ENCODE results near the gene ITIH6. TPM values are rescaled to one million over a fixed set of nuclear protein-coding genes. Genes with fewer than 3 reads are reported as not detected.
"Not testable (repeated sequence)": the region's sequence is repeated elsewhere in the genome, so short reads cannot be mapped to it uniquely, and the experiment has no call there.

The ITIH6 gene, protein sequence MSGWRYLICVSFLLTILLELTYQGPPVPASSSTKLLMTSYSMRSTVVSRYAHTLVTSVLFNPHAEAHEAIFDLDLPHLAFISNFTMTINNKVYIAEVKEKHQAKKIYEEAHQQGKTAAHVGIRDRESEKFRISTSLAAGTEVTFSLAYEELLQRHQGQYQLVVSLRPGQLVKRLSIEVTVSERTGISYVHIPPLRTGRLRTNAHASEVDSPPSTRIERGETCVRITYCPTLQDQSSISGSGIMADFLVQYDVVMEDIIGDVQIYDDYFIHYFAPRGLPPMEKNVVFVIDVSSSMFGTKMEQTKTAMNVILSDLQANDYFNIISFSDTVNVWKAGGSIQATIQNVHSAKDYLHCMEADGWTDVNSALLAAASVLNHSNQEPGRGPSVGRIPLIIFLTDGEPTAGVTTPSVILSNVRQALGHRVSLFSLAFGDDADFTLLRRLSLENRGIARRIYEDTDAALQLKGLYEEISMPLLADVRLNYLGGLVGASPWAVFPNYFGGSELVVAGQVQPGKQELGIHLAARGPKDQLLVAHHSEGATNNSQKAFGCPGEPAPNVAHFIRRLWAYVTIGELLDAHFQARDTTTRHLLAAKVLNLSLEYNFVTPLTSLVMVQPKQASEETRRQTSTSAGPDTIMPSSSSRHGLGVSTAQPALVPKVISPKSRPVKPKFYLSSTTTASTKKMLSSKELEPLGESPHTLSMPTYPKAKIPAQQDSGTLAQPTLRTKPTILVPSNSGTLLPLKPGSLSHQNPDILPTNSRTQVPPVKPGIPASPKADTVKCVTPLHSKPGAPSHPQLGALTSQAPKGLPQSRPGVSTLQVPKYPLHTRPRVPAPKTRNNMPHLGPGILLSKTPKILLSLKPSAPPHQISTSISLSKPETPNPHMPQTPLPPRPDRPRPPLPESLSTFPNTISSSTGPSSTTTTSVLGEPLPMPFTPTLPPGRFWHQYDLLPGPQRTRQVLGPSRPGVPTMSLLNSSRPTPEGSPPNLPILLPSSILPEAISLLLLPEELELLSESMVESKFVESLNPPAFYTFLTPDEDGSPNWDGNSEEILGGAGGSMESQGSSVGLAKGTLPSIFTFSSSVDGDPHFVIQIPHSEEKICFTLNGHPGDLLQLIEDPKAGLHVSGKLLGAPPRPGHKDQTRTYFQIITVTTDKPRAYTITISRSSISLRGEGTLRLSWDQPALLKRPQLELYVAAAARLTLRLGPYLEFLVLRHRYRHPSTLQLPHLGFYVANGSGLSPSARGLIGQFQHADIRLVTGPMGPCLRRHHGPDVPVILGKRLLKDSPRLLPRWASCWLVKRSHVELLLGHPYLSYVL
- not detected in 2 replicates for total RNA-seq

DNA sequence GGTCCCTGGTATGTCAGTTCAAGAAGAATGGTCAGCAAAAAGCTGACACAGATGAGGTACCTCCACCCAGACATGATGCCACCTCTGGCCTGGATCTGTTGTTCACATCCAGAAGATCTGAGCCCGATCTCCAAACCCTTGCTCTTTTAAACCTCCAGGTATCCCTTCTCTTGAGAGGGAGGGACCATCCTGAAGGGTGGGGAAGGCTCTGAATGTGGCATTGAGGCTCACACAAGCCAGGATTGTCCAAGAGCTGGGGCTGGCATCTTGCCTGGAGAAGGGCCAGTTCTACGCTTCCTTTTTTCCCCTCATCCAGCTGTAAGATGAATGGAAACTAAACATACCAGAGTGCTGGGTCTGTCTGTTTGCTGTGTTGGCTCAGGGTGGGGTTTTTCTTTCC lies at the start of gene ITIH6:
ITIH6 (minus strand) TSS at position 119 of the 400 bp plus-strand sequence; CDS start at position 74, 45 bp downstream.
- DNase-seq (ENCODE audit: low read depth, low spot score), result no peak

DNA sequence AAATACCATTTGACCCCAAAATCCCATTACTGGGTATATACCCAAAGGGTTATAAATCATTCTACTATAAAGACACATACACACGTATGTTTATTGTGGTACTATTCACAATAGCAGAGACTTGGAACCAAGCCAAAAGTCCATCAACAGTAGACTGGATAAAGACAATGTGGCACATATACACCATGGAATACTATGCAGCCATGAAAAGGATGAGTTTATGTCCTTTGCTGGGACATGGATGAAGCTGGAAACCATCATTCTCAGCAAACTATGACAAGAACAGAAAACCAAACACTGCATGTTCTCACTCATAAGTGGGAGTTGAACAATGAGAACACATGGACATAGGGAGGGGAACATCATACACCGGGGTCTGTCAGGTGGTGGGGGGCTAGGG lies 49.6 kb upstream of the ITIH6 start:
- DNase-seq (ENCODE audit: low read depth, low spot score), result not testable (repeated sequence)

DNA sequence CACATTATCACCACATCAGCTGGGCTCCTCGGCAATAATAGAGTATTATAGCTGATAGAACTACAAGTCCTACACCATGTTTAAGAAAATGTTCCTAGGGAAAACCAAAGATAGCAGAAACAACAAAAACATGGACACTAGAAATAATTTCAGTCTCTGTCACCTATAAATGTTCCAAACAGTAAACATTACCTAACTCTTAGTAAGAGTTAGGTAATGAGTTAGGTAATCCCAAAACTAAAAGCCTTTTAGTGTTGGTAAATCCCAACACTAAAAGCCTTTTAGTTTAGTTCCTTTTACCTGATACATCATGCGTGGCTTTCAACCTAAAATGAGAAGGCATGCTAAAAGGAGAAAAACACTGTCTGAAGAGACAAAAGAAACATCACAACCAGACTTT lies 45.0 kb upstream of the ITIH6 start:
- no peak for DNase-seq (ENCODE audit: low read depth, low spot score)

DNA sequence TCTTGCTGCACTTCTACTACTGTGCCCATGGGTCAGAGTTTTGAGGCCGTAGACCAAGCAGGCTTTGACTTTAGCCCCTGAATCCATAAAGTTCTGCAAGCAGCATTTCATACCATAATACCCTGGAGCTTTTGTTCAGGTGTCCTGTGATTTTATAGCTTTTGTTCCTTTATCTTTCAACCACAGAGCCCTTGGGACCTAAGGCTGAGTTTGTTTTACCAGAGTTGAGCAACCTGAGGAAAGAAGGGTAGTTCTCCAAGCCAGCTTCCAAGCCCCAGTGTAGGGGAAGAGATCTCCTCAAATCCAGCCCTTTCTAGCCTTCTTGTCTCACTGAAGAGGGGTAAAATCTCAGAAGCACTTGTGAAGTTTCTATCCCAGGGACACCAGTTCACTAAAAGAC lies 44.6 kb upstream of the ITIH6 start:
- DNase-seq (ENCODE audit: low read depth, low spot score), result no peak

DNA sequence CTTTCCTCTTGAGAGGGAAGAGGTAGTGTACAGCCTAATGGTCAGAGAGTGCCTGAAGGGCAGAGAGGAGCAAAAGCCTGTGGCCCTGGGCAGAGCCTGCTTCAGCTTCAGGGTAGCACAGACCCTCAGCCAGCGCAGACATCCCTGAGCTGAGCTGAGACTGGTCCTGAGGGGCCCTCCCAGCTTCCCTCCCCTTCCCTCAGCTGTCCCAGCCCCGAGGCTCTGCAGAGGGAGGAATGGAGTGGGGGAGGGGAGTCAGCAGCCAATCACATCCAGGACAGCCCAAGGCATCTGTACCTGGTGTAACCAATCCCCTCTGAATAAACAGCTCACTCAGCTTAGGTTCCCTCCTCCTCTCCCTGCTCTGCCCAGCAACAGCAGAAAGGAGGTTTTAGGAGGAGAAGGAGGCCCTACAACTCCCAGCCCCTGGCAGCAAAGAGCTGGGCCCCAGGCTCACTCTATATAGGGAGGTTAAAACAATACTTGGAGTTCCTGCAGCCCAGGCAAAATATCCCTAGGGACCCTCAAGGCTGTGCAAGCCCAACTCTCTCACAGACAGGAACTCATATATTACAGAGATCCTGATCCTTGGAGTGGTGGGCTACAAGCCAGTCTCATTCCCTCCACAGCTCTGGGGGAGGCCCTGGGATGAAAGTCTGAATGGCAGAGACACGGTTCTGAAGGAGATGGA lies 43.3 kb upstream of the ITIH6 start:
- DNase-seq (ENCODE audit: low read depth, low spot score), result not testable (repeated sequence)

DNA sequence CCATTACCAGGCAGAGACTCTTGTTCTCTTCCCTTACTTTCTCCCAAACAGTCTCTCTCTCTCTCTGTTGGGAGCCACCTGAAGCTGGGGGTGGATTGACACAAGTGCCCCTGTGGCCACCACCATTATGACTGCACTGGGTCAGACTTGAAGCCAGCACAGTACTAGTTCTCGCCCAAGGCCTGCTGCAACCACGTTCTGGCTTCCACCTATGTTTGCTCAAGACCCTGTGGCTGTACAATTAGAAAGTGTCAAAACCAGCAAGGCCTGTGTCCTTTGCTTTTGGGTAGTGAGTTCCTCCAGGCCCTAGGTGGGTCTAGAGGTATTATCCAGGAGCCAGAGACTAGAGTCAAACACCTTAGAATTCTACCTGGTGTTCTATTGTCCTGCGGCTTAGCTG lies 40.5 kb upstream of the ITIH6 start:
- DNase-seq (ENCODE audit: low read depth, low spot score), result no peak

DNA sequence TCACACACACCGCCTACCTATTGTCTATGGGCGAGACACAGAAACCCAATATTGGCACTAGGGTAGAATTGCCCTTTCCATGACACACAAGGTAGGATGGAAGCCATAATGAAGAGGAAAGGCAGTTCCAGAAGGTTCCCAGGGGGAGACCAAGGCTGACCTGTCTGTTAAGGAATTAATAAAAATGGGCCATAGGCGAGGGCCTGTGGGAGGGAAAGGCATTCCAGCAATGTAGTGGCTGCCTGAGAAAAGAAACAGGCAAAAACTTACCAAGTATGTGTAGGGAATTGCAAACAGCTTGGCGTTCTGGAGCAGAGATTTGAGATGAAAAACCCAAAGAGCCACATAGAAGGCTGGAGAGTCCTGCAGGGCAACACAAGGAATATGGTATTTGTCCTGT lies 28.5 kb upstream of the ITIH6 start:
- no peak for DNase-seq (ENCODE audit: low read depth, low spot score)

DNA sequence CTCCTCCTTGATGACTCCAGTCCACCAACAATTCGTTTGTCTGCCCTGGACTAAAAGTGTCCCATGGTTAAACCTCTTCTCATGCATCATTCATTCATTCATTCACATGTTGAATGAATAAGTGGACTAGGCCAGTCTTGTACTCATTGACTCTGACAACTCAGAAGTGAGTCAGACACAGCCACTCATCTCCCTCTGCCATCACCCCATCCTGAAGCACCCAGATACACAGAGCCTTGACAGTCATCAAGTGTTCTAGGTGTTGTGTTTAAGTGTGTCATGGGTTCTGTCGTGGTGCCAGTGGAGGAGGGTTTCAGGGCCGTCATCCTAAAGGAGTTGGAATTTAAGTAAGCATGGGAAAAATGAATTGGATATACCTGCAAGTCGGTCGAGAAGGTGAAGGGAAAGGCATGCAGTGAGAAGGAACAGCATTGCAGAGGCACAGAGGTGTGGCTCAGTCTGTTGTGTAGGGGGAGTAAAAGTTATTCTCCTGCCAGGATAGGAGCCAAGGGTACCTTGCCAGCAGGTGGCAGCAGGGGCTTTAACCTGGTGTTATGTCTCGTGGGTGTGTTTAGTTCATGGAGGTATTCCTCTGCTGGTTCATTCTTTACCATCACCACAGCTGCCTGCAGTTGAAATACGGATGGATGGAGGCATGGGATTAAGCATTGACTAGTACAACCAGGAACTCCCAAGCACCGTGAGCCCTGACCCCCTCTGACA lies 27.8 kb upstream of the ITIH6 start:
- DNase-seq (ENCODE audit: low read depth, low spot score), result no peak

DNA sequence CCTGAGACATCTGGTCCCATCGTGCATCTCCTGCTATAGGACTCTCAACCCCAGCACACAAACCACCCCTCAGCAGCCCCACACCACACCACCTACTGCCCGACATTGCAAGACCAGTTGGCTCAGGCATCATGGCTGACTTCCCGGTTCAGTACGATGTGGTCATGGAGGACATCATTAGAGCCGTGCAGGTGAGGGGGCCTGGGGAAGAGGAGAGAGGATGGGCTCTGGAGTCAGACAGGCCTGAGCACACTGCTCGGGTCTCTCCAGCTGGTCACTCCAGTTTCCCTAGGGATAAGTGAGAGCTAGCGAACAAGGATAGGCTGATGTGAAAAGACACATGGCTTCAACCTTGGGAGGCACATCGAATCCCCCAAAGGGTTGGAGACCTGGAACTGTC lies 26.7 kb upstream of the ITIH6 start:
- DNase-seq (ENCODE audit: low read depth, low spot score), result no peak

DNA sequence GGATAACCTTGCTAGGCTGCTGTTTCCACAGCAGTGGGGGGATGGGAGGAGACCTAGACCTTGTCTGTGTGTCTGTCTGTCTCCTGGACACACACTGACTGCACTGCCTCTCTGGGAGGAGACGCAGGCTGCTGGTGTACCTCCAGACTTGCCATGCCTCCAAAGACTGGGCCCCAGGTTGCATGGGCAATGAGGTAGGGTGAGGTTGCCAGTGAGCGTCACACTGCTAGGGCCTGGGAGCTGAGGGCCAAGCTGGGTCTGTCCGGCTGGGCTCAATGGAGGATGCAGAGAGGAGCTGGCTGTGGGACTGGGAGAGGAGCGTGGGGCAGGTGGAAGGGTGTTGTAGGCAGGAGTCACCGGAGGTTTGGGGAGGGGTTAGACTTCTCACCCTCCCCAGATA lies 26.1 kb upstream of the ITIH6 start:
- DNase-seq (ENCODE audit: low read depth, low spot score), result no peak

DNA sequence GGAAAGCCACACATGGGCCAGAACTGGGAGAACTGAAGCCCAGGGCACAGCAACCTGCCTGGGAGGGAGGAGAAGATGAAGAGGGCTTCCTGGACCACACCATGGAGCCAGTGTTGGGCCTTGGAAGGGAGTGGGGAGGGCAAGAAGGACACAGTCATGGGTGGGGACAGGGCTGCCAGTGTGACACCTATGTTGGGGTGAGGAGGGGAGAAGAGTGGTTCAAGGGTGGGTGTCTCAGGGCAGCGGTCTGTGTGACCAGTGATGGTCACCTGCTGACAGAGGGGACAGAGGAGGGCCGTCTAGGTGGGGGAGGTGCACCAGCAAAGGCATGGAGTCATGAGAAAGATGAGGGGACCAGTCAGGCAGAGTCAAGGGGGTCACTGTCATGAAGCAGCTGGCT lies 23.3 kb upstream of the ITIH6 start:
- no peak for DNase-seq (ENCODE audit: low read depth, low spot score)

DNA sequence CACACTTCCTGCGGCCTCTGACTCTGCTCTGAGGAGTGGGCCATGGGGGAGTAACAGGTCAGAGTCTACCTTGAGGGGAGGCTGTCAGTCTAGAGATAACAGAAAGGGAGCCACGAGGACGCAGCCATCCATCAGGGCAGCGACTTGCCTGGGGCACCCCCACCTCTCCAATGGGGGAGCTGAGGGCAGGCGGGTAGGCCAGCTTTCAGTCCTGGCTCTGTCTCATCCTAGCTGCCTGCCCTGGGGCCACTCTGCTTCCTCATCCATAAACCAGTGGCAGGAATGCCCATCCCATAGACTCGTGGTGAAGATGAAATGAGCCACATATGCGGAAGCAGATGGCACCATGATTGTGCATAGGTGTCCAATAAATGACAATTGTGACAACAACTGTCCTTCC lies 22.7 kb upstream of the ITIH6 start:
- DNase-seq (ENCODE audit: low read depth, low spot score), result no peak

DNA sequence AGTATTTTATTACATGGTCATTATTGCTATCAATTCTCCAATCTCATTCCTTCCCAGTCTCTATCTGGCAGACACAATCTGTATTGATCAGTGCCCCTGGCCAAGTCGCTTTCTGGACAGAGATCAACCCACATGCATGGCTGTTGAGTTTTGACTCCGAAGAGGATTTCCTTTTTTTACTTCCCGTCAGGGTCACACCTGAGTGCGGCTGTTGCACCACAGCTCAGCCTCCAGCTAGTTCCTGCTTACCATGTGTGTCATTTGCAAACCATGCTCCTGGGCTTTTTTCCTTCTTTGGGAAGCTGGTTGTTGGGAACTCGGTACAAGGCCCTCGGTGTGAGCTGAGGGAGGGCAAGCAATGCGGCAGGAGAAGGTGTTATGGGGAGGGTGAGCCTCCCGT lies 21.1 kb upstream of the ITIH6 start:
- DNase-seq (ENCODE audit: low read depth, low spot score), result no peak

DNA sequence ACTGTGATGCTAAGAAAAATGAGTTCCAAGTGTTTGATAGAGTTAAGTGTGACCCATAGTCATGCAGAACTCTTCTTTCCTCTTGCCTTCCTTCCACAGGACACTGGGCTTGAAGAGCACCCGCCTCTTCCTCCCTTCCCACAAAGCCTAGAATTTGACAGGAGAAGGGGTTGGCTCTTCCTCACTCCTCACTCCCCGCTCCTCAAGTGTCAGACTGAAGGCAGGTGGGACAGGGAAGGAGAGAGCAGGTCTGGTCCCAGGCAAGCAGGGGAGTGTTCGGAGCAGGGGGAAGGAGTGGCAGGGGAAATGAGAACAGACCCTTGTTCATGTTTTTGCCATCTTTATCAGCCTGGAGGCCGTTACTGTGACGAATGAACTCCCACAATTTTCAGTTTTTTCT lies 20.2 kb upstream of the ITIH6 start:
- no peak for DNase-seq (ENCODE audit: low read depth, low spot score)

DNA sequence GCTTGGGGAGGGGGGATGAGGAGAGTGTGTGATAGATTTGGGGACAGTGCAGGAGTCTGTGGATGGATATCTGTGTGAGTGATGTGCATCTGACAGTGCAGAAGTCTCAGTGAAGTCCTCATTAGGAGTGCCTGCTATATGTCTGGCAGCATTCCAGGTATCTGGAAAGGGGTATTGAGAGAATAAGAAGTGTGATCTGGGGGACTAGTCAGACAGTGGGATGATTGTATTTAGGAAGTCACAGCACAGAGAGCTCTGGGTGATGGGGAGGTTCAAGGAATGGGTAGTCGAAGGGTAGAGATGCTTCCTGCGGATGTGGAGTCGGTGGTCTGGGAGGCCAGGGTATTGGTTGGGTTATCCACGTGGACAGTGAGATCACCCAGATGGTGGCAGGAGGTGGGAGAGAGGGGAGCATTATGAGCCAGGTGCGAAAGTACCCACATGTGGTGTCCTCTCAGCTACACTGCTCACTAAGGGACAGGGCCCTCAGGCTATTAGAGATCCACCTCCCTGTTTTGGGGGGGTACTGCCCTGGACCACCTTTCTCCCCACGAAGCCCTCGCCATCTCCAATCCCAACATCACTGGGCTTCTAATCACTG lies 19.3 kb upstream of the ITIH6 start:
- DNase-seq (ENCODE audit: low read depth, low spot score), result no peak

DNA sequence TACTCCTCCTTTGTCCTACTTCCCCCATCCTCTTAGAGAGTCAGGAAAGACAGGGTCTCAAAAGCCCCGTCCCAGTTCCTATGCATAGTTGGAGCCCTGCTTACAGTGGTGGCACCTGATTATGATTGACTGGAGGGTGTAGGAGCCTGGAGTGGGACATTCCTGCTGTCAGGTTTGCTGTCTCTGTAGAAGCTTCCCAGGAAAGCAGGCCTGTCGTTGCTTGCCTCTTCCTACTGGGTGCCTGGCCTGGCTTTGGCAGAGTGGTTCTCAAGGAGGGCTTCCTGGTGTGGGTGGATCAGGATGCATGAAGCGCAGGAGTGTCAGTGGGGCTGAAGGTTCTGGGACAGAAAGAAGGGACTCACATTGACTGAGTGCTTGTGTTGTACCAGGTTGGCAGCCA lies 14.3 kb upstream of the ITIH6 start:
- DNase-seq (ENCODE audit: low read depth, low spot score), result no peak

DNA sequence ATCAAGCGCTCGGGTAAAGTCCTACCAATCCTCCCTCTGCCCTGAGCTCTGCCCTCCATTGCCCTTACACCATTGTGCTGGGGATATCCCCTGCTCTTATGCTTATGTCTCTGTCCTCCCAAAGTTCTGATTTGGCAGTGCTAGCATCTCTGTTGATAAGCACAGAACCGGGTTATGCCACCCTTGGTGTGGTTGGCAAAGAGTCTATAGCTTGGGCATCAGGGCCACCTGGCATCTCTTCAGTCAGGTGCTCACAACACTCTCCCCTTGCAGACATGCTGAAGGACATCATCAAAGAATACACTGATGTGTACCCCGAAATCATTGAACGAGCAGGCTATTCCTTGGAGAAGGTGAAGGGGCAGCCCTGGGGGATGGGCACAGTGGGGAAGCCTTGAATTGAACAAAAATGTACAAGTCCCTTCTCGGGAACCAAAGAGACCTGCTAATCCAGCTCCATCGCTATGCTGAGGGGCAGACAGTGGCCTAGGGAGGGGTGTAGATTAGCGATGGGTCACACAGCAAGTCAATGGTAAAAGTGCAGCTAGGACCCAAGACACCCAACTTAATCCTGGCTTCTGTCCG lies 13.3 kb upstream of the ITIH6 start:
- DNase-seq (ENCODE audit: low read depth, low spot score), result no peak

DNA sequence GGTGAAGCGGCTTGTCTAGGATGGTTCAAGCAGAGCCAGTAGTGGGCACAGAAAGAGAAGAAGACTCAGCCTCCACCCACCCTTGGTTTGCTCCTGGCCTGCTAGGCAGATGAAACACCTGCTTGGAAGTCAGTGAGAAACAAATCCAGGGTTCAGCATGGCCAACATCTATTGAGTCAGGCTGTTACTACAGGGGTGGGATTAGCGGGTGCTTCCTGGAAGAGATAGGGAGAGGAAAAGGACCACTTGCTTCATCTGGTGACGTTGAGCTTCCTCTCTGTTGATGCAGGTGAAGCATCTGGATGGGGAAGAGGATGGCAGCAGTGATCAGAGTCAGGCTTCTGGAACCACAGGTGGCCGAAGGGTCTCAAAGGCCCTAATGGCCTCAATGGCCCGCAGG lies 12.5 kb upstream of the ITIH6 start:
- no peak for DNase-seq (ENCODE audit: low read depth, low spot score)

DNA sequence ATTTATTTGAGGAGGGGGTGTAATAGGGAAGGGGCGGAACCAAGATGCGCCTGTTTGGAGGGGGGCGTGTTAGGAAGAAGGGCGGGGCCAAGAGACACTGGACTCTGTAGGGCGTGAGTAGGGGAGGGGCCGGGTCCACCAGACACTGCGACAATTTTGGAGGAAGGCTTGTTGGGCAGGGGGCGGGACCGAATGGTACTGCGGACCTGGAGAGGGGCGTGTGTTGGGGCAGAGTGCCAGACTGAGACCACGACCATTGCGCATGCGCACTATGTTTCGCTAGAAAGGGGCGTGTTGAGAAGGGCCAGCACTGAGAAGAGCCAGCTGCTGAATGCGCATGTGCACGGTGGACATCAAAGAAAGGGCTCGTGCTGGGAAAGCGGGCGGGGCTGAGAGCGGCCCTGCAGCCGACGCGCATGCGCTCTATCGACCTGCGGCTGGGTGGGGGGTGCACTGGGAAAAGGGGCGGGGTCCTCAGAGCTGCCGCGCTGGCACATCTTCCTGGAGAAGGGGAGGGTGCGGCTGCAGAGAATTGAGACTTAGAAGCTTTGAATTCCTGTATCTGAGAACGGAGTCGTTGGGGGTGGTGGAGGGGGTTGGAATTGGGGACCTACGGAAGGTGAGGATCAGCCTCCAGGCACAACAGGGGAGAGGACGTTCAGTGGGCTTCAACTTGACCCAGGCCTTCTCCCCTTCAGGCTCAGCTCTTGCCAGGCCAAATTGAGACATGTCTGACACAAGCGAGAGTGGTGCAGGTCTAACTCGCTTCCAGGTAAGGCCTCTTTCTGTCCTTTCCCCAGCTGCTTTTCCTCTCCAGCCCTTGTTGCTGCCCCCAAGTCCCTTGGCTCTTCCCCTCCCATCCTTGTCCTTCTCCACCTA lies 10.8 kb upstream of the ITIH6 start:
- peak; percentile 81 for DNase-seq (ENCODE audit: low read depth, low spot score)
